GM13976 (cell line): ENCODE measurements around the gene RPL6.
A peak's percentile ranks its signal among the peaks of the same experiment; 100 is the strongest.
"Not testable (repeated sequence)": the region's sequence is repeated elsewhere in the genome, so short reads cannot be mapped to it uniquely, and the experiment has no call there.

Source experiments
- DNase-seq: peaks from one replicate; pipeline ENCODE4 v3.0.0; 2012; ENCODE audit warnings: low spot score
- in situ Hi-C: fragments of 300-500 bp; cut with MboI; formaldehyde crosslinking; loops from one replicate; pipeline ENCODE4 v1.12.0; 2022; ENCODE audit warnings: low sequenced_read_pairs, mixed read lengths, inconsistent platforms; ENCODE audit not compliant: unreplicated experiment
- TF ChIP-seq, protein P1 (sequence below): IDR thresholded peaks from 2 replicates; pipeline ENCODE4 v1.5.1; 2012; ENCODE audit warnings: borderline replicate concordance, mild to moderate bottlenecking; ENCODE audit not compliant: insufficient read depth; ENCODE audit errors: extremely low read depth, missing control alignments, control extremely low read depth

The RPL6 gene

DNA sequence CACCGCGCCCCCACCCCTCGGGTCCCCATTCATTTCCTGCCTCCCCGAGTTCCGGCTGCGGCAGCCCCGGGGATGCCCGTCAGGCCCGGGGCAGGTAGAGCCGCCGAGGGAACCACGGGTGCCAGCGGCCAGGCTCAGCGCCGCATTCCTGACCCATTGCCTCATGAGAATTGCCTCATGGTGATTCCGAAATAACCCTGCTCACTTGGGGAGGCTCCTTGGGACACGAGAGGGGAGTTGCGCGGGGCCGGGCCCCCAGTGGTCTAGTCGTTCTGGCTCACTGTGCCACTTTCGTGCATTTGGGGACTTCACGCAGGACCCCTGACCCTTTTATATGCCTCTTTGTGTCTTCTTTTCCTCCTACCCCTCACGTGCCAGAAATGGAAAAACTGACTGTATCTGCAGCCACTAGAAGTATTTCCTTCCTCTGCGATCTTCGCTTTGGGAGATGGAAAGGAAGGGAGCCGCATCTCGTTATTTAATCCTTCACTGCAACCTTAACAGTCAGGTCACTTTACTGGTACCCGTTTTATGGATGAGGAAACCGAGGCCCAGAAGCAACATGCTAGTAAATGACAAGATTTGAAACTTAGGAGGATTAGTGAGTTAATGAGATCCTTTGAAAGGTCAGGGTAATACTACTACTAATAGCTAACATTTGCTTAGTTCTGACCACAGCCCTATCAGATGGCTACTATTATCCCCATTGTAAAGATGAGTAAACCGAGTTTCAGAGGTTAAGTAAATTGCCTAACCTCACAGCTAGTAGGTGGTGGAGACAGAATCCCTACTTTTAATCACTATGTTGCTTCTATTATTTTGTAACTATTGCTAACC lies 10.1 kb upstream of the RPL6 start:
- in situ Hi-C loops = no loop called here
- TF ChIP-seq, protein P1, sequence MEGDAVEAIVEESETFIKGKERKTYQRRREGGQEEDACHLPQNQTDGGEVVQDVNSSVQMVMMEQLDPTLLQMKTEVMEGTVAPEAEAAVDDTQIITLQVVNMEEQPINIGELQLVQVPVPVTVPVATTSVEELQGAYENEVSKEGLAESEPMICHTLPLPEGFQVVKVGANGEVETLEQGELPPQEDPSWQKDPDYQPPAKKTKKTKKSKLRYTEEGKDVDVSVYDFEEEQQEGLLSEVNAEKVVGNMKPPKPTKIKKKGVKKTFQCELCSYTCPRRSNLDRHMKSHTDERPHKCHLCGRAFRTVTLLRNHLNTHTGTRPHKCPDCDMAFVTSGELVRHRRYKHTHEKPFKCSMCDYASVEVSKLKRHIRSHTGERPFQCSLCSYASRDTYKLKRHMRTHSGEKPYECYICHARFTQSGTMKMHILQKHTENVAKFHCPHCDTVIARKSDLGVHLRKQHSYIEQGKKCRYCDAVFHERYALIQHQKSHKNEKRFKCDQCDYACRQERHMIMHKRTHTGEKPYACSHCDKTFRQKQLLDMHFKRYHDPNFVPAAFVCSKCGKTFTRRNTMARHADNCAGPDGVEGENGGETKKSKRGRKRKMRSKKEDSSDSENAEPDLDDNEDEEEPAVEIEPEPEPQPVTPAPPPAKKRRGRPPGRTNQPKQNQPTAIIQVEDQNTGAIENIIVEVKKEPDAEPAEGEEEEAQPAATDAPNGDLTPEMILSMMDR = no peak
- DNase-seq = peak; percentile 36

DNA sequence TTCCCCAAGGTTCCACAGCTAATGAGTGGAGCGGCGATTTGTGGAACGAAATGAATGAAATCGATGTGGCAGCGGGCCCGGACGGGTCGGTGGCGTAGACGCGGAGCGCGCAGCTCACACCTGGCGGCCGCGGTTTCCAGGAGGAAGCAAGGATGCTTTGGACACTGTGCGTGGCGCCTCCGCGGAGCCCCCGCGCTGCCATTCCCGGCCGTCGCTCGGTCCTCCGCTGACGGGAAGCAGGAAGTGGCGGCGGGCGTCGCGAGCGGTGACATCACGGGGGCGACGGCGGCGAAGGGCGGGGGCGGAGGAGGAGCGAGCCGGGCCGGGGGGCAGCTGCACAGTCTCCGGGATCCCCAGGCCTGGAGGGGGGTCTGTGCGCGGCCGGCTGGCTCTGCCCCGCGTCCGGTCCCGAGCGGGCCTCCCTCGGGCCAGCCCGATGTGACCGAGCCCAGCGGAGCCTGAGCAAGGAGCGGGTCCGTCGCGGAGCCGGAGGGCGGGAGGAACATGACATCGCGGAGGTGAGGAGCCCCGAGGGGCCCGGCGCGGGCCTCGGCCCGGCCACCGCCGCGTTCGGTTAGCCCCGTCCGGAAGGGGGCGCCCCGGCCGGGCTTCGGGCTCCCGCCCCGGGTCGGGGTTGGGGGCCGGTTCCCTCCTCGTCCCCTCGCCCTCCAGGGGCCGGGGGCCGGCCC lies 9.3 kb upstream of the RPL6 start, which contains the start of gene PTPN11:
Gene PTPN11 (plus strand): TSS at position 340 of the 689 bp plus-strand sequence. CDS start 165 bp downstream, at position 505.
- in situ Hi-C loops = no loop called here
- TF ChIP-seq, protein P1 = peak; percentile 42
- peak; percentile 92 for DNase-seq

DNA sequence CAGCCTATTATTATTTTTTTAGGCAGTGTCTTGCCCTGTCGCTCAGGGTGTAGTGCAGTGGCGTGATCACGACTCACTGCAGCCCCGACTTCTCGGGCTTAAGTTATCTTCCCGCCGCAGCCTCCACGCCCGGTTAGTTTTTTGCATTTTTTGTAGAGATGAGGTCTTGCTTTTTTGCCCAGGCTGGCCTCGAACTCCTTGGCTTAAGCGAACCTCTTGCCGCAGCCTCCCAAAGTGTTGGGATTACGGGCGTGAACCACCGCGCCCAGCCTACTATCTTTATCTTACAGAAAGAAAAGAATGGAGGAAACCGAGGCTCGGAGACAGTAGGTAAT lies 8.8 kb upstream of the RPL6 start:
- no peak for DNase-seq
- TF ChIP-seq, protein P1 = no peak
- in situ Hi-C loops = no loop called here

DNA sequence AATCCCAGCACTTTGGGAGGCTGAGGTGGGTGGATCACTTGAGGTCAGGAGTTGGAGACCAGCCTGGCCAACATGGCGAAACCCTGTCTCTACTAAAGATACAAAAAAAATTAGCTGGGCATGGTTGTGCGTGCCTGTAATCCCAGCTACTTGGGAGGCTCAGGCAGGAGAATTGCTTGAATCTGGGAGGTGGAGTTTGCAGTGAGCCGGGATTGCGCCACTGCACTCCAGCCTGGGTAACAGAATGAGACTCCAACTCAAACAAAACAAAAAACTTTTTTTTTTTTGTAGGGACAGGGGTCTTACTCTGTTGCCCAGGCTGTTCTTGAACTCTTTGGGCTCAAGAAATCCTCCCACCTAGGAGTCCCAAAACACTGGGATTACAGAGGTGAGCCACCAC lies 6.1 kb upstream of the RPL6 start:
- in situ Hi-C loops, DNase-seq: not testable (repeated sequence)

DNA sequence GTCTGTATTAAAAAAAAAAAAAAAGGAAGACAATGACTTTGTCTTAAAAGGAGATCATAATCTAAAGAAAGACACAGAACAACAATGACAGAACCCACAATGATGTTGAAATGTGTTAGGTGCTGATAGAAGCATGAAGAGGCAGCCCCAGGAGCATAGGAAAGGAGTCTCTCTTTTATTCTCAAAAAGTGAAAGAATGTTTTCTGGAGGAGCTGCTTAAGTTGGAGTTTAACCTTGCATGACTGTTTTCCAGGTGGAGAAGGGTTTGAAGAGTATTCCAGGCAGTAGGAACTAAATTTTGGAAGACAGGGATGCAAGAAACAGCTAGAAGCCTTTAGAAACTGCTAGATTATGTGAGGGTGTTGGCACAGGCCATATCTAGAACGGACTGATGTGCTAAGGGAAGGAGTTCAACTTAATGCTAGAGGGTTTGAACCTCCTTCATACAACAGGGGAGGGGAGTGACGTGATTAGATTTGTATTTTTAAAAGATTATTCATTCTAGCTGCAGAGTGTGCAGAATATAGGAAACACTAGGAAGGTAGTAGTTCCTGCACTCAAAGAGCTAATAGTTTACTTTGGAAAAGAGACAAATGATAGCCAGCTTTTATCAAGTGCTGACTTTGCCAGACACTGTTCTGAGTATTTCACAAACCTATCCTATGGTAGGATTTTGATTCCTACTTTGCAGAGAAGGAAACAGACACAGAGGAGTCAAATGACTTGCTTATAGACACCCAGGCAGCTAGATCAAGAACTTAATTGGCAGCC lies 4.6 kb upstream of the RPL6 start:
- in situ Hi-C loops = no loop called here
- DNase-seq = no peak
- TF ChIP-seq, protein P1 = no peak

DNA sequence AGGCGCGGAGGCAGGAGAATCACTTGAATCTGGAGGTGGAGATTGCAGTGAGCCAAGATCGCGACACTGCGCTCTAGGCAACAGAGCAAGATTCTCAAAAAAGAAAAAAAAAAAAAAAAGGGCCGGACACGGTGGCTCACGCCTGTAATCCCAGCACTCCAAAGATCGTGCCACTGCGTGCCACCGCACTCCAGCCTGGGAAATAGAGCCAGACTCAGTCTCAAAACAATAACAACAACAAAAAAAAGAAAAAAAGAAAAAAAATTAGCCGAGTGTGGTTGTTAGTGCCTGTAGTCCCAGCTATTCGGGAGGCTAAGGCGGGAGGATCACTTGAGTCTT lies 470 bp upstream of the RPL6 start:
- TF ChIP-seq, protein P1 = no peak
- in situ Hi-C loops = no loop called here
- no peak for DNase-seq

DNA sequence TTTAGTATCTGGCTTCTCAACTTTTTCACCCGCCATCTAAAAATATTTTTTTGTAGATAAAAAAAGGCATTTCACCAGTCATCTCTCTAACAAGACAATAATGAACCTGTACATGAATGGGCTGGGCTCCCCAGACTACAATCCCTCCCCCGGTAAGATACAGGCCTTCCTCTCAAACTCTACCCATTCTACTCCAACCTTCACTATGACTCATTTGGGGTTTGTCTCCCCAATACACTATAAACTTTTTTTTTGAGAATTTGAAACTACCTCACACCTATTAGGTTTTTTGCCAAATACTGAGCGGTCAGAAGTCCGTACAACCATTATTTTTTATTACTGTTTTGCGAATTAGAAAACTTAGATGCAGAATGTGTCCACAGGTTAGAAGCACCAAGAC lies 784 bp downstream of the RPL6 start:
- in situ Hi-C loops = no loop called here
- TF ChIP-seq, protein P1 = no peak
- peak; percentile 32 for DNase-seq

DNA sequence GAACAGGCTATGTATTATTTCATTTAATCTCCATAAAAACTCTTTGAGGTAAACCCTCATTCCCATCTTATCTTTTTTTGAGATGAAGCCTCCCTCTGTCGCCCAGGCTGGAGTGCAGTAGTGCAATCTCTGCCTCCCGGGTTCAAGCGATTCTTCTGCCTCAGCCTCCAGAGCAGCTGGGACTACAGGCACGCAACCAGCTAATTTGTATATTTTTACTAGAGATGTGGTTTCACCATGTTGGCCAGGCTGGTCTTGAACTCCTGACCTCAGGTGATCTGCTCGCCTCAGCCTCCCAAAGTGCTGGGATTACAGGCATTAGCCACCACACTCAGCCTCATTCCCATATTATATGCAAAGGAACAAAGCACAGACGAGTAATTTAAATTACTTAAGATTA lies 1.7 kb downstream of the RPL6 start:
- DNase-seq, in situ Hi-C loops: not testable (repeated sequence)
